Measurements from ENCODE around the gene SLC5A11. TPM values are rescaled to one million over a fixed set of nuclear protein-coding genes. Genes with fewer than 3 reads are reported as not detected.

Gene SLC5A11
- total and polyA plus RNA-seq, 12 donors: 0.06 to 0.12 TPM; not detected in 10

- peaks cover 0 to 7% (median 0%) of the 10 kb centered on the region in 11 donors for H3K9me3 ChIP-seq
- H3K36me3 ChIP-seq: no peaks in the 10 kb centered on the region
- intact Hi-C loops (cut with DNase I): no loop called here
- peaks cover 0 to under 1% (median 0%) of the 10 kb centered on the region in 7 donors for H3K27me3 ChIP-seq
- 96 to 97% methylated on average over 2 of the region's 2 CpGs for WGBS, 2 donors
- H3K4me1 ChIP-seq: no peaks in the 10 kb centered on the region
- DNase-seq (no peak), ATAC-seq (no peak)
- no peak overlapping the region for H3K4me3 ChIP-seq
- H3K27ac ChIP-seq: no peak overlapping the region
- TF ChIP-seq CTCF (IDR thresholded peaks at IDR 0.05): no peak
Observed at GRCh38 chr16:24879684-24880083, 33.9 kb downstream of the SLC5A11 start.

- no peak overlapping the region for H3K4me3 ChIP-seq
- WGBS, 2 donors: 62 to 67% methylated on average over 12 of the region's 12 CpGs
- peaks cover 0 to 21% (median 0%) of the 10 kb centered on the region in 11 donors for H3K9me3 ChIP-seq
- H3K27me3 ChIP-seq: no peaks in the 10 kb centered on the region
- ATAC-seq (no peak), DNase-seq (no peak)
- H3K4me1 ChIP-seq: no peaks in the 10 kb centered on the region
- no peak overlapping the region for H3K27ac ChIP-seq
- TF ChIP-seq CTCF (IDR thresholded peaks at IDR 0.05): no peak
- intact Hi-C loops (cut with DNase I): no loop called here
- H3K36me3 ChIP-seq: no peaks in the 10 kb centered on the region
Observed at GRCh38 chr16:24883714-24884151, 38.0 kb downstream of the SLC5A11 start.

- DNase-seq (no peak), ATAC-seq (no peak)
- H3K27ac ChIP-seq: no peak overlapping the region
- H3K36me3 ChIP-seq: no peaks in the 10 kb centered on the region
- H3K4me3 ChIP-seq: no peak overlapping the region
- 98 to 100% methylated on average over 2 of the region's 2 CpGs for WGBS, 2 donors
- no peak for TF ChIP-seq CTCF (IDR thresholded peaks at IDR 0.05)
- peaks cover 0 to 4% (median 0%) of the 10 kb centered on the region in 7 donors for H3K27me3 ChIP-seq
- H3K9me3 ChIP-seq: peaks cover 0 to 21% (median 0%) of the 10 kb centered on the region in 11 donors
- H3K4me1 ChIP-seq: no peaks in the 10 kb centered on the region
- intact Hi-C loops (cut with DNase I): no loop called here
Observed at GRCh38 chr16:24887472-24887871, 41.7 kb downstream of the SLC5A11 start.

- Histone ChIP-seq H3K36me3 (no peaks in the 10 kb centered on the region), H3K27ac (no peak overlapping the region), H3K27me3 (peaks cover 0 to 9% (median 0%) of the 10 kb centered on the region in 7 donors), H3K4me1 (no peaks in the 10 kb centered on the region), H3K9me3 (peaks cover 0 to 21% (median 0%) of the 10 kb centered on the region in 11 donors), H3K4me3 (no peak overlapping the region)
- 62 to 83% methylated on average over 13 of the region's 13 CpGs for WGBS, 2 donors
- DNase-seq: no peak
- TF ChIP-seq CTCF (IDR thresholded peaks at IDR 0.05): no peak
- no peak for ATAC-seq
- intact Hi-C loops (cut with DNase I): no loop called here
Observed at GRCh38 chr16:24890746-24891145, 45.0 kb downstream of the SLC5A11 start.

All from heart right ventricle (tissue), 16 donors.